Raji (cell line): ENCODE data around the gene AMBRA1.

ENCODE experiments used
- POLR2A ChIP-seq: IDR thresholded peaks from 2 replicates; pipeline ENCODE4 v1.6.1; 2011; ENCODE audit warnings: low read depth, low read length, control low read depth; ENCODE audit not compliant: insufficient read depth

AMBRA1 gene

GRCh38 chr11:46630237-46630636, 36.4 kb upstream of the AMBRA1 start:
- no peak for TF ChIP-seq POLR2A

- TF ChIP-seq POLR2A, result no peak
These were observed 35.1 kb upstream of the AMBRA1 start for GRCh38 chr11:46628961-46629360.

GRCh38 chr11:46625406-46625805, 31.6 kb upstream of the AMBRA1 start:
- TF ChIP-seq POLR2A, result no peak

- TF ChIP-seq POLR2A, result no peak
These were observed 25.0 kb upstream of the AMBRA1 start for GRCh38 chr11:46618837-46619236.

- no peak for TF ChIP-seq POLR2A
These were observed 24.1 kb upstream of the AMBRA1 start for GRCh38 chr11:46617972-46618314.

GRCh38 chr11:46617134-46617971, 23.5 kb upstream of the AMBRA1 start, which contains the start of the genes ATG13 and HARBI1:
Gene ATG13, plus strand, starts transcription at chr11:46617553. Its CDS starts 26,739 bp downstream, at chr11:46644292.
Gene HARBI1, minus strand, starts transcription at chr11:46617227. Its CDS starts 990 bp downstream, at chr11:46616237.
- TF ChIP-seq POLR2A, result peak; percentile 77

- no peak; the same call in 1 of the 2 replicates for TF ChIP-seq POLR2A
These were observed 22.8 kb upstream of the AMBRA1 start for GRCh38 chr11:46616551-46617133.

GRCh38 chr11:46615756-46616155, 21.9 kb upstream of the AMBRA1 start:
- no peak for TF ChIP-seq POLR2A

GRCh38 chr11:46612326-46612725, 18.5 kb upstream of the AMBRA1 start:
- no peak for TF ChIP-seq POLR2A

GRCh38 chr11:46611526-46612304, 17.9 kb upstream of the AMBRA1 start:
- TF ChIP-seq POLR2A, result no peak

- TF ChIP-seq POLR2A, result no peak
These were observed 15.6 kb upstream of the AMBRA1 start for GRCh38 chr11:46609386-46609785.

GRCh38 chr11:46607516-46607915, 13.7 kb upstream of the AMBRA1 start:
- TF ChIP-seq POLR2A, result no peak

GRCh38 chr11:46604796-46605195, 11.0 kb upstream of the AMBRA1 start:
- no peak for TF ChIP-seq POLR2A

GRCh38 chr11:46603704-46604308, 10.0 kb upstream of the AMBRA1 start:
- no peak for TF ChIP-seq POLR2A

- no peak for TF ChIP-seq POLR2A
These were observed 7.3 kb upstream of the AMBRA1 start for GRCh38 chr11:46601129-46601528.
